HG03064 (cell line): ENCODE measurements around the gene PTPRN2.

Experiments
- ATAC-seq: cut with Tn5 transposase; IDR thresholded peaks from one replicate; pipeline ENCODE4 v1.9.1; 2021; ENCODE audit warnings: low read depth; ENCODE audit not compliant: unreplicated experiment

Gene PTPRN2

DNA sequence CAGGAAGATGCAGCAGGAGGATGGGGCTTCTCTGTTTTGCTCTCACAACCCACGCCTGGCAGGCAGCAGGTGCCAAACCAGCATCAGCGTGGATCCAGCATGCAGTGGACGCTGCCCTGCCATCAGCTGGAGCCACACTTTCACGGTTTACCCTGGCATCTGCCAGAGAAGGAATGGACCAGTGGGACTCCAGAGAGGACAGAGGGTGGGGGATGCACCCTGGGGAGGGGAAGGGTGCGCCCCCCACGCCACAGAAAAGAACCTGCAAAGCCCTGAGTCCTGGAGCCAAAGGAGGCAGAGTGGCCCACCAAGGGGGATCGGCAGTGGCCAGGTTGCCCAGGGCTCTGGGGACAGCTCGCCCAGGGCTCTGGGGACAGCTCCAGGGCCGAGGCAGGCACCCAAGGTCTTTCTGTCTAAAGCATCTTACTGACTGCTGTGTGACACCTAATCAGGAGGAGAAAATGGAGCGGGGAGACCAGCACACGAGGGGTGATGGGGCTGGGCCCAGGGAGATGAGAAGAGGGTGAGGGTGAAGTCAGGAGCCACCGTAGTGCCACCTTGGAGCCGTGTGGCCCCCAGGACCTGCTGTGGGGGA lies 1025.7 kb downstream of the PTPRN2 start:
- ATAC-seq, result no peak

DNA sequence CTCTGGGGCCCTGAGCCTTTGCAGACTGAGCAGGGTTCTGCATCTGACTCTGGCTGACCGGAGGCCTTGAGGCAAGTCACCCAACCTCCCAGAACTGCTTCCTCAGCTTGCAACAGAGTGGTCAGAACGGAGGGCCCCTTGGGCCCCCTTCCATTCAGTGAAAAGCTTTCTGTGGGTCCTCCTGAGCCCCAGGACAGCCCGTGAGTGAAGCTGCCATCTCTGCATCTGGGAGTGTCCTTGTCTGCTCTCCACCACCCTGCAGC lies 1026.2 kb downstream of the PTPRN2 start:
- no peak for ATAC-seq

- ATAC-seq, result no peak
Observed at GRCh38 chr7:157560710-157561522, 1026.7 kb downstream of the PTPRN2 start.

- no peak for ATAC-seq
Observed at GRCh38 chr7:157560258-157560654, 1027.4 kb downstream of the PTPRN2 start.

DNA sequence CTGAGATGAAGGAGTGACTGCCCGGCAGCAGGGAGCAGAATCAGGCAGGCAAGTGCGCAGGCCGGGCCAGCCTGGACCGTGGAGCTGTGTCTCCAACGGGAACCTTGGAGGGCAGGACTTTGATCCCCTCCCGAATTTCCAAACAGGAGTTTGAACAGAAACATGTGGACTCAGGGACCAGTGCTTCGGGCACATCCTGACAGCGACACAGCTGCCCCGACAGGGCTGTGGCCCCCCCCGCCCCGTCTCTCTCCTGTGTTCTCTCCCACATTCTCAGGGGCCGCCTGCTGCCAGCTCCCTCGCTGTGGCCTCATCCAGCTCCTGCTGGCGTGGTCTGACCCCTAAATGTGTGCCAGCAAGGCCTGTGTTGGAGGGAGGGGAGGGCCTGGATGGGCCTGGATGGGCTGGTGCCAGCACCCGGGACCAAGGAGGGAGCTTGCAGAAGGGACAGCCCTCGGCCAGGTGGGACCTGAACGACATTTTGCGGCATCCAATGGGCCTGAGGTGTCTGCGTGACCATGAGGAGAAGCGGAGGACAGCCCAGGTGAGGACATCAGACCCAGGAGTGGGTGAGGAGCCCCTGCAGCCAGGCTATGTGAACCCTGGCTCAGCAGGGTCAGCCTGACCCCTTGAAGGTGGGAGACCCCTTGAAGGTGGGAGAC lies 1027.9 kb downstream of the PTPRN2 start:
- no peak for ATAC-seq

- no peak for ATAC-seq
Observed at GRCh38 chr7:157558875-157559595, 1028.6 kb downstream of the PTPRN2 start.

DNA sequence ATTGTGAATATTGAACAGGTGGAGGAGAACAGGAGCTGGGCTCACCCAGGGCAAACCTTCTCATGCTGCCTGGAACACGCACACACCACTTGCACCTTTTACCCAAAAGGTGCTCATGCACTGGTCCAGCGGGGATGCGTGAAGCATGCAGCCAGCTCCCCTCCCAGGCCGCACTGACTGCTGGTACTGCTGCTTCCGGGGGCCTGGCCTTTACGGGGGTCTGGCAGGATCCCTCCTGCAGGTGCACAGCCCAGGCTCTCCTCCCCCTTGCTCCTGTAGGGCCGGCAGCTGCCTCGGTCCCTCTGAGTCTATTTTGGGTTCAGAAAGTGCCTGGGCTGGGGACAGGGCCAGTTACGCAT lies 1029.1 kb downstream of the PTPRN2 start:
- ATAC-seq, result no peak

DNA sequence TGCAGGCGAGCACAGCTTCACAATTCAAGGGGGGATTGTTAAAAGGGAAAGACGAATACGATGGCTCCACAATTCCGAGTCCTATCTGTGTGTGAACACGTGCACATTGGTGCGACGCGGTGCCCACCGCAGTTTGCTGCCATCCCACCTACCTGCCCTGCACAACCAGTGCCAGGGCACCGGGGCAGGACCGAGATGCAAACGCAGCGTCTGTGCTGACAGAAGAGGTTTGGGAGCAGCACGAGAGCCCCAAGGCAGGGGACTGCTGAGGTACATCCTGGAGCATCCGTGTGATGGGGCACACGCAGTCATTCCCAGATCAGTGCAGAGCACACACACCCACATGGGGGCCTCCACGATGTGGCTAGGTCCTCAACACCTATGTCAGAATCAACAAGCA lies 1029.6 kb downstream of the PTPRN2 start:
- no peak for ATAC-seq

DNA sequence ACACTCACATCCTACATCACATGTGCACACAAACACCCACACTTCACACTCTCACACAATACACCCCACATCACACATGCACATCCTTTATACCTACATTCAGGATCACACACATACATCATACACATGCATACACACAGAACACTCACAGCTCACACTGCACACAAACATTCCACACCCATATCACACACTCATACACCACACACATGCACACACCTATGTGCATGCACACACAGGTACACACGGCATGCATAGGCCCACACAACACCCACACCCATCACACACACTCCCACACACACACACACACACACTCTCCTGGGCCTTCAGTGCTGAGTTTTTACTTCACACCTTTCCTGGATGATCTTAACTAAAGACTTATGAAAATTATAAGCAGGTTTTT lies 1030.4 kb downstream of the PTPRN2 start:
- no peak for ATAC-seq

DNA sequence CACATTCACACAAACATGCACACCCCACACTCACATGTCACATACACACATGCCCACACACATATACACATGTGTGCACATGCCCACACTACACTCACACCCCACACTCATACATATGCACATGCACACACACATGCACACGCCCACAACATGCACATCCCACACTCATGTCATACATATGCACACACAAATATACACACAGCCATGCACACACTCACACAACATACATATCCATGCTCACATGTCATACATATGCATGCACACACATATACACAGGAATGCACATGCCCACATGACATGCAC lies 1031.0 kb downstream of the PTPRN2 start:
- no peak for ATAC-seq

- ATAC-seq, result no peak
Observed at GRCh38 chr7:157555944-157556641, 1031.5 kb downstream of the PTPRN2 start.

GRCh38 chr7:157555313-157555712 lies 1032.3 kb downstream of the PTPRN2 start:
- ATAC-seq, result no peak

DNA sequence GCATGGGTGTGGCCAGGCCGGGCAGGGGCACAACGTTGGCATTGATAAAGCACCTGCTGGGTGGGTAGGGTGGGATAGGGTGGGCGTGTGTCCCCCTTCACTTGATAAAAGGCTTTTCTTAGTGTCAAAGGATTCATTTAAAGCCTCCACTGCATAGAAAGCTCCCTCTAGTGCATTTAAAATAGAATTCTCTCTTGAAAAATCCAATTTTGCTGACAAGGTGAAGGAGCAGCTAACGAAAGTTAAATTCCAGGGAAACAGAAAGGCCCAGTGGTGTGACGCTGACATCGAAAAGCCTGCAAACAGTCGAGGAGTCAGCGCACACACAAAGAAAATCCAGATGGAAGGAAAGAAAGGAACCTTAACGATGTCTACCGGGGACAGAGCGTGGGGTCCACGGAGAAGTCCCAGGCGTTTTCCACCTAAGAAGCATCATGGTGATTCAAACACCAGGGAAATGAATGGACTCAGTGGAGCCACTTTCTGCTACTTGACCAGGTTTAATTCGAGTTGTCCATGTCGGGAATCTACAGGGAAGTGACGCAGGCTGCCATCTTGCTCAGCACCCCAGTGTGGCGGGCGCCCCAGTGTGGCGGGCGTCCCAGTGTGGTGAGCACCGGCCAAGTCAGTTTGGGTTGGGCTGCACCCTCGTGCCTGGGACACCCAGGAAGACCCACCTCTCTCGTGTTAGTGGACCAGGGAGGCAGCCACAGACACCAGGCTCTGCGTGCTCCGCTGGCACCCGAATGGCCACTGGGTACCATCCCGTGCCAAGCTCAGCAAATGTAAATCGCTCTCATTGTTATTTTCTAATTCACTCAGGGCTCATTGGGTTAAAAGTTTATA lies 1033.0 kb downstream of the PTPRN2 start:
- ATAC-seq, result no peak

DNA sequence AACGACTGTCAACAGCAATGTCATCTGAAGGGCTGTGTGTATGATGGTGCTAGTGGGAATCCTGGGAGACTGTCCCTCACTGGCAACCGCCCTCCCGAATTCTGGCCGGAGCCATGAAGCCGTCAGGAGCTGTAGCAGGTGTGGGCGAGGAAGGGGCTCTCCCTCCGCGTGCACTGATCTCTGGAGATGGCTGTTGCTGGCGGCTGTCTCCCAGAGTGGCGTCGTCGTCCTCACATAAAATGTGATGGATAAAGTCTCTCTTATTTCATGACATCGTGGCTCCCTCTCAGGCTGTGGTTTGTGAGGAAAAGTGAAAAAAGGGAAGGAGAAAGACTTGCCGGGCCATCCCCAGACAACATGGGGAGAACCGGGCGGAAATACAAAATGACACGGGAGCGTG lies 1034.4 kb downstream of the PTPRN2 start:
- ATAC-seq, result no peak

GRCh38 chr7:157552295-157552993 lies 1035.2 kb downstream of the PTPRN2 start:
- ATAC-seq, result no peak

DNA sequence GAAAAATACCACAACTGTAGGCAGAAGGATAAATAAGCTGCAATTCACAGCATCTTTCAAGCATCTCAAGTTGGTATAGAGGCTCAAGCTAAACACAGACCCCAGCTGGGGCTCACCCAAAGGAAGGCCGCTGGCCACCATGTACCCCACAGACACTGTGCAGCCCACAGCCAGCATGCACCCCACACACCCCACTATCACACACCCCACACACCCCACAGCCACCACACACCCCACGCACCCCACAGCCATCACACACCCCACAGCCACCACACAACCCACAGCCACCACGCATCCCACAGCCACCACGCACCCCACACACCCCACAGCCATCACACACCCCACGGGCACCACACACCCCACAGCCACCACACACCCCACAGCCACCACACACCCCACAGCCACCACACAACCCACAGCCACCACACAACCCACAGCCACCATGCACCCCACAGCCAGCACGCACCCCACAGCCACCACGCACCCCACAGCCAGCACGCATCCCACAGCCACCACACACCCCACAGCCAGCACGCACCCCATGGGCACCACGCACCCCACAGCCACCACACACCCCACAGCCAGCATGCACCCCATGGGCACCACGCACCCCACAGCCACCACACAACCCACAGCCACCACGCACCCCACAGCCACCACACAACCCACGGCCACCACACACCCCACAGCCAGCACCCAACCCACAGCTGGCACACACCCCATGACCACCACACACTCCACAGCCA lies 1036.1 kb downstream of the PTPRN2 start:
- no peak for ATAC-seq

- no peak for ATAC-seq
Observed at GRCh38 chr7:157550300-157551275, 1037.0 kb downstream of the PTPRN2 start.
